Fibroblast of skin of back (primary cell): ENCODE measurements around the gene ENPP3.
A peak's percentile ranks its signal among the peaks of the same experiment; 100 is the strongest.

ENCODE experiments used
- DNase-seq: peaks from one replicate; pipeline ENCODE4 v3.0.0-alpha.2; 2013

ENPP3 gene

GRCh38 chr6:131768964-131769363 is 131.9 kb downstream of the ENPP3 start:
- DNase-seq = no peak

- no peak for DNase-seq
Observed at GRCh38 chr6:131769385-131770141, 132.5 kb downstream of the ENPP3 start.

- no peak for DNase-seq
Observed at GRCh38 chr6:131770776-131771175, 133.7 kb downstream of the ENPP3 start.

- DNase-seq = no peak
Observed at GRCh38 chr6:131773284-131773950, 136.3 kb downstream of the ENPP3 start.

- no peak for DNase-seq
Observed at GRCh38 chr6:131775886-131776285, 138.8 kb downstream of the ENPP3 start.

- DNase-seq = no peak
Observed at GRCh38 chr6:131776985-131777384, 139.9 kb downstream of the ENPP3 start.

- no peak for DNase-seq
Observed at GRCh38 chr6:131778169-131778568, 141.1 kb downstream of the ENPP3 start.

GRCh38 chr6:131779304-131779703 is 142.2 kb downstream of the ENPP3 start:
- DNase-seq = no peak

- no peak for DNase-seq
Observed at GRCh38 chr6:131780600-131780999, 143.5 kb downstream of the ENPP3 start.

GRCh38 chr6:131781687-131782086 is 144.6 kb downstream of the ENPP3 start:
- no peak for DNase-seq

GRCh38 chr6:131782764-131783163 is 145.7 kb downstream of the ENPP3 start:
- DNase-seq = no peak

GRCh38 chr6:131784561-131784960 is 147.5 kb downstream of the ENPP3 start:
- DNase-seq = no peak

GRCh38 chr6:131787079-131787478 is 150.0 kb downstream of the ENPP3 start:
- peak; percentile 41 for DNase-seq

- peak; percentile 30 for DNase-seq
Observed at GRCh38 chr6:131787766-131788712, 150.9 kb downstream of the ENPP3 start.

- peak; percentile 35 for DNase-seq
Observed at GRCh38 chr6:131789219-131789618, 152.1 kb downstream of the ENPP3 start.

- DNase-seq = no peak
Observed at GRCh38 chr6:131791476-131791875, 154.4 kb downstream of the ENPP3 start.

- peak; percentile 37 for DNase-seq
Observed at GRCh38 chr6:131792091-131792496, 155.0 kb downstream of the ENPP3 start.

- no peak for DNase-seq
Observed at GRCh38 chr6:131795366-131795765, 158.3 kb downstream of the ENPP3 start.
